HG02588 (cell line): ENCODE measurements around the gene BCL6B.
"Not testable (repeated sequence)": the region's sequence is repeated elsewhere in the genome, so short reads cannot be mapped to it uniquely, and the experiment has no call there.

Experiments
- ATAC-seq: cut with Tn5 transposase; IDR thresholded peaks from one replicate; pipeline ENCODE4 v1.9.1; 2021; ENCODE audit warnings: mild to moderate bottlenecking, moderate library complexity; ENCODE audit not compliant: unreplicated experiment

Gene BCL6B

GRCh38 chr17:7026471-7027115 lies 3.7 kb downstream of the BCL6B start:
- no peak for ATAC-seq

GRCh38 chr17:7027335-7027734 lies 4.5 kb downstream of the BCL6B start:
- ATAC-seq: no peak

DNA sequence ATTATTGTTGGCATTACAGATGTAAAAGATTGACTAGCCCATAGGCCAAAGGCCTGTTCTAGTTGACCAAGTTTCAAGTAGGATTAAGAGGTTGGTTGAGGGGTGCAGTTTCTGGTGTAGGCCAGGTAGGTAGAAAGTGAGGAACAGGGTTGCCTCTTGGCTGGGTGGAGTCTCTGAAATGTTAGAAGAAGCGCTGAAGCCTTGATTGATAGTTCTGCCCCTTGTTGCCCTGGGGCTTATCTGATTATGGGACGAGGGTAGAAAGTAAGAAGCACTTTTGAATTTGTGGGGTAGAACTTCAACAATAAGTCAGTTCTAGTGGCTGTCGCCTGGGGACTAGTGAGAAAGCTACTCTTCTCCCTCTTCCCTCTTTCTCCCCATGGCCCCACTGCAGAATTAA lies 6.2 kb downstream of the BCL6B start:
- no peak for ATAC-seq

GRCh38 chr17:7029659-7030058 lies 6.8 kb downstream of the BCL6B start:
- ATAC-seq: no peak

DNA sequence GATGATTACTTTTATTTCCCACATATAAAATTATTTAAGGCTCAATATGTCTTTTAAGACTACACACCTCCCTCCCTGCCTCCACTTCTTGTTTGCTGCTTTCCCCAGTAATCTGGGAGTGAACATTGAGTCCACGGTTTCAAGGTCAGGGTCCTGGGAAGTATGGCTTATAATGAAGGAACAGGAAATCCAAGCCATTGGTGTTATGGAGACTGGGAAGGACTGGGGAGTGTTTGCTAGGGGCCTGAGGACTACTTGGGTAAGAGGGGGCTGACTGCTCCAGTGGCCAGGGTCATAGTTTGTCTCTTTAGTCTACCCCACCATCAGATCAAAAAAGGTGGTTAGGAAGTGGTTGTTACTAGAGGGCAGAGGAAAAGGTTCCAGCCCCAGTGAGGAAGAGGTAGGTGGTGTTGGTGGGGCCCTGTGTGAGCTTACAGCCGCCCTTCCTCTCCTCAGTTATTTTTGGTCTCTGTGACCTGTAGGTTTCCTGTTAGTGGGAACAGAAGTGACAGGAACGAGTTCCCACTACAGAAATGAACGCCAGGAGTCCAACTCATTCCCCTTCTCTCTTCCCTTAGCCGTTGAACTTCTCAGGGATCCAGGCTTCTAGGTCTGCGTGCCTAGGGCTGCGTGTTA lies 12.2 kb downstream of the BCL6B start:
- no peak for ATAC-seq

DNA sequence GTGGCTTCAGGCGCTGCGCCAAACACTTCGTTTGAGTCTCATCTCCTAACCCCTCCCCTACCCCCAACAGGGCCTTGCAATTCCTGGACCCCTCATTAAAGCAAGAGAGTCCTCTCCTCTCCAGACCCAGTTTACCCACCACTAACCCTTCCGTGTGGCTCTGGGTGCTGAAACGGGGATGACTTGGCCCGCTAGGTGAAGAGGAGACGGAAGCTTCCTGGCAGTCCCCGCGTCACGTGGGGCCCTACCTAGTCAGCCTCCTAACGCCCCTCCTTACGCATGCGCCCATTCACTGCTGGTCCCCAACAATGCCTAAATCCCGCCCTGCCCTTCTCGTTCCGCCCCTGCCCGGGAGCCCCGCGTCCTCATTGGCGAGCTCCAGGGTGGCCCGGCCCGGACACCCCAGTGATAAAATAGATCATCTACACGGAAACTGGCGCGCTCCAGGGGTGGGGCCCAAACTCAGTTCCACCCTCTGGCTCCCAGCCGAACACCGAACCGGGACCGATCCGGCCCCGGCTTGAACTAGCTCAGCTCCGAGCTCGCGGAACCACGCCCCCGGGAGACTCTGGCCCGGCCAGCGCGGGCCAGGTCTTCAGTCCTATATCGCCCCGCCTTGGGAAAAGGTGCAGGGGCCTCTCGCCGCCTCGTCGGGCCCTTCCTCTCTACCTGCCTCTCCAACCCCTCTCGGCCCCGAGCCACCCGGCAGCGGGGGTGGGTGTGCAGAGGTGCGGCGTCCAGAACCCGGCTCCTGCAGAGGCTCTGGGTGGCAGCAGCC lies 12.9 kb downstream of the BCL6B start, which contains the start of gene SLC16A13:
Gene SLC16A13, plus strand, starts transcription at position 425 of the 778 bp plus-strand sequence. CDS start 368 bp downstream, outside the sequence.
- peak; percentile 88 for ATAC-seq

- no peak for ATAC-seq
These were observed 15.4 kb downstream of the BCL6B start for GRCh38 chr17:7038025-7038862.

GRCh38 chr17:7039832-7040231 lies 17.0 kb downstream of the BCL6B start:
- ATAC-seq: no peak

DNA sequence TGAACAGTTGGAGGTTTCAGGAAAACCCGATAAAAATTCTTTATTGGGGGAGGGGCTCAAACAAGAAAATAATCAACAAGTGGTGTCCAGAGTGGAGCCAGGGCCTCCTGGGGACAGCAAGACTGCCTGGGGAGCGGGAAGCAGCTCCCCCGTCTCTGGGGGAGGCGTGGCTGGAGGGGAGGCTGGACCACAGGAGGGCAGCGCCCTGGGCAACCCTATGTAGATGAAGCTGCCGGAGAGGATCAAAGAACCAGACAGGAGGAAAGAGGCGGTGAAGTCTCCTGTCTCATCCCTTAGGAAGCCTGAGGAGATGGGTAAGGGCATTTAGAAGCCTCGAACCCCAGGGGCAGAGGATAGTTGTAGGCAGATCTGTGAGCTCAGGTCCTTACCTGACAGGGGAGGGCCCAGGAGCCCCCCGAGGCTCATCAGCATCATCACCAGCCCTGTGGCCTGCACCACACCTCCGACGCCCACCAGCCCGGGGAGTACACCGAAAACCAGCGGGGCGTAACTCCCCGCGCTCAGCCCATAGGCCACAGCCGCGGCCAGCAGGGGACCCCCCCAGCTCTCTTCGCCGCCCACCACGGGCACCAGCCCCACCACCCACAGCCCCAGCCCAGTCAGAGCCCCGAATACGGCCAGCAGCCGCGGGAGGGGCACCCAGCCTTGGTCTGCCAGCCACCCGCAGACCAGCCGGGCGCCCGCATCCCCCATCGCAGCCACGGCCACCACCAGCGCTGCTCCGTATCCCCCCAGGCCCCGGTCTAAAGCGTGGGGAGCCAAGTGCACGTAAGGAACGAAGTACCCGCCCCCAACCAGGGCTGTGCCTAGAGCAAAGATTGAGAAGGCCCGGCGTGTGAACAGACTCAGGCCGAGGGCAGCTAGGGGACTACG lies 19.0 kb downstream of the BCL6B start:
- no peak for ATAC-seq

DNA sequence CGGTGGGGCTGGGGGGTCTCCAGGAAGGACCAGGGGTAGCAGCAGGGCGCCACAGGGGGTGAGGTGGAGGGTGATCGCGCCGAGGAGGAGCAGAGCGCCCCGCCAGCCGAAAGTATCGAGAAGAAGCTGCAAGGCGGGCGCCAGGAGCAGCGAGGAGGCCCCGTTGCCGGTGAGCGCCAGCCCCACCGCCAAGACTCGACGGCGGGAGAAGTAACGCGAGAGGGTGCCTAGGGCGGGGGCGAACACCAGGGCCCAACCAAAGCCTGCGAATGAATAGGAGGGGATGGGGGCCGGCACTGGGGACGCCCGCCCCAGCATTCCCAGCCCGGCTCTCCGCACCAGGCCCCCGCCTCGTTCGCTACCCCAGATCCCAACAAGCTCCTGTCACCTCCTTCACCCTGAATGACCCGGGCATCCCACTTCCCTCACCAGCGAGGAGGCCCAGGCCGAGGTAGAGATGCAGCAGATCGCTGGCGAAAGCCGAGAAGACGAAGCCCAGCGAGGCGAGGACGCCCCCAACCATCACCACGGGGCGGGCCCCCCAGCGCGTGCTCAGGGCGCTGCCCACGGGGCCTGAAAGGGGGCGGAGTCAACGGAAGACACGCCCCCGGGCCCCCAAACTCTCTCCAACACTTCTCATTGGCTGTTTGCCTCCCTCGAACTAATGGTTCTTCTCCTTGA lies 19.8 kb downstream of the BCL6B start:
- ATAC-seq: no peak

DNA sequence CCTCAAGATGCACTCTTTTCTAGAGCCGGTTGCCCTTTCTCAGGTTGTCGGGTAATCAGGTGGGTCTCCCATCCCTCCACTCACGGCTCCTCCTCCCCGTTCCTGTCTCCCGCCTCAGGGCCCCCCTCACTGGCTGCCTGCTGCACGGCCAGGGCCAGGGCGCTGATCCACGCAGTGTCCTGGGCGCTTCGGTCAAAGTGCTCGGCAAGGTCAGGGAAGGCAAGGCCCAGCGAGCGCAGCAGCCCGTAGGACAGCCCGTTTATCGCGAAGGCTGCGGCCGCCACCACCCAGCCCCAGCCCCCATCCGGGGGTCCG lies 20.3 kb downstream of the BCL6B start:
- no peak for ATAC-seq

DNA sequence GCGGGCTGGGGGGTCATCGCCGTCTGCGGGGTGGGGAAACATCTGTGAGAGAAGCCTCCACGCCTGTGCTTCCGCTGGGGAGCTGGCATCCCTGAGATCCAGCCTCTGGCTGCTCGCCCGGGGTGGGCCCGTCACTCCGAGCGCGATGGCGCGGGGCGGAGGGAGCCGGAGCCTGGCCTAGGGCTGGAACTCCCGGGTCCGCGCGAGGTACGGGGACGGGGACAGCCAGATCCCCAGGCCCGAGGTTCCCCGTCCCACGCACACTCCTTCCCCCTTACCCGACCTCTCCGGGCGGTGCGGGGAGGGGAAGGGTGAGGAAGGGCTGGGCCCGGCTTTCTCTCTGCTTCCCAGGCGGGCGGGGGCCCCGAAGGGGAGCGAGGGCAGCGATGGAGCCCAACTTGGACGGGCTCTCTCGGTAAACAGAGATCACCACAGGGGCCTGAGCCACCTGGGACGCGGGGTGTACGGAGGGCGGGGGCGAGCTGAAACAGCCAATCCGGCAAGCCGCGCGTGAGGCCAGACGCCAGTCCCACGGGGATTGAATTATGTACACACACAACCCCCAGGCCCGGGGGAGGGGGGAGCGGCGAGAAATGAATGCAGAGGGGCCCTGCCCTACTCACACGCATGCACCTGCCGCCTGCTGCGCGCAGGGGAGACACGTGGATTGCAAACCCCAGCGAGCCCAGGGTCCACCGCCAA lies 20.8 kb downstream of the BCL6B start, which contains the start of gene SLC16A11:
Gene SLC16A11, minus strand, starts transcription at position 596 of the 702 bp plus-strand sequence. Its CDS starts 579 bp downstream, at position 17.
- ATAC-seq: no peak

- no peak for ATAC-seq
These were observed 22.8 kb downstream of the BCL6B start for GRCh38 chr17:7045492-7046126.

DNA sequence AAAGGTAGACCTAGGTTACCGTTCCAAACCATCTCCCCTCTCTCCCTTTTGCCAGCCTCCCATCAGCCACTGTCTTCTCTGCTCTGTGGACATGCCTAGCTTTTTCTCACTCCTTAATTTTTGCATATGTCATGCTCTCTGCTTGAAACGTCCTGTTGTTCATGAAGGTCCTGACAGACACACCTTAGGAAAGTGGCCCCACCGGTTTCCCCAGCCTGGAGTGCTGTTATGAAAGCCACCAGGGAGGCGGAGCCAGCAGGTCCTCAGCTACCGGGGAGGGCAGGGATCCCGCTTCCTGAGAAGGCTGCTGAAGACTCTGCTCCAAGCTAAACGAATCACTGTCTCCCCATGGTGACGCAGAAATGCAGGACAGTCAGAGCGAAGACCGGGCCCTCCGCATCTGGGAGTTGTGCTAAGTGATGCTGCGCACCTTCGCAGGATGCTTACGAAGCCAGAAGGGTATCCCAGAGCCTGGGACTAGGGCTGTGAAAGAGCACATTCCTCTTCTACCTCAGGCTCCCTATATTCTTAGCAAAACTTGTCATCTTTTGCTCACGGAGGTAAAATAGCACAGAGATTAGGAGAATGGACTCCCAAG lies 23.4 kb downstream of the BCL6B start:
- no peak for ATAC-seq

- ATAC-seq: not testable (repeated sequence)
These were observed 24.0 kb downstream of the BCL6B start for GRCh38 chr17:7046725-7047397.

DNA sequence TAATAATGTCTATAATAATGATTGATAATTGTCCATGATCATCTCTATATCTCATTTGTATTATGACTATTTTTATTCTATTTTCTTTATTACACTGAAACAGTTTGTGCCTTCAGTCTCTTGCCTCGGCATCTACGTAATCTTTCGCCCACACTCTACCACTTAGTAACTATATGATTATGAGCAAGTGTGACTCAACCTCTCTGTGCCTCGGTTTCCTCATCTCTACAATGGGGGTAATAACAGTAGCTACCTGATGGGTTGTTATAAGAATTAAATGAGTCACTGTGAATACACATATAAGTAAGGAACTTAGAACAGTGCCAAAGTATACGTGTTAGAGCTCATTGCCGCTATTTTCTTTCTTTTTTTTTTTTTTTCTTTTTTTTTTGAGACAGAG lies 24.7 kb downstream of the BCL6B start:
- ATAC-seq: no peak

- ATAC-seq: no peak
These were observed 26.1 kb downstream of the BCL6B start for GRCh38 chr17:7048968-7049367.
